ENCODE data around the gene ITPR2.

Gene ITPR2

DNA sequence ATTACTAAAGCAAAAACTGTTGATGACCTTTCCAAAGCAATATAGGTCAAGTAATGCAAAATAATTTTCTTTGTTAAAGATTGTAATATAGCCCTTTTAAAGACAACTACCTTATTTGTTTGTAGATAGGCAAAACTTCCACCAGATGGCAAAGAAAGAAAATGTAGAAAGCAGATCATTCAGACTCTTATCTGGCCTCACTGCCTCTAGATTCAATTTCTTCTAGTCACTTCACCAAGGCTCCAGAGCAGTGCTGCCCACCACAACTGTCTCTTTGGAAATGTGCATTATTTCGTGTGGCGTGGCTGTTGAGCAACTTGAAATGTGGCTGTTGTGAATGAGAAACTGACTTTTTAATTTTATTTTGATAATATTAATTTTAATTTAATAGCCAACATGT is 127.1 kb downstream of the ITPR2 start:
- DNase-seq (ENCODE audit: low read depth) = no peak
- TF ChIP-seq, protein P1, sequence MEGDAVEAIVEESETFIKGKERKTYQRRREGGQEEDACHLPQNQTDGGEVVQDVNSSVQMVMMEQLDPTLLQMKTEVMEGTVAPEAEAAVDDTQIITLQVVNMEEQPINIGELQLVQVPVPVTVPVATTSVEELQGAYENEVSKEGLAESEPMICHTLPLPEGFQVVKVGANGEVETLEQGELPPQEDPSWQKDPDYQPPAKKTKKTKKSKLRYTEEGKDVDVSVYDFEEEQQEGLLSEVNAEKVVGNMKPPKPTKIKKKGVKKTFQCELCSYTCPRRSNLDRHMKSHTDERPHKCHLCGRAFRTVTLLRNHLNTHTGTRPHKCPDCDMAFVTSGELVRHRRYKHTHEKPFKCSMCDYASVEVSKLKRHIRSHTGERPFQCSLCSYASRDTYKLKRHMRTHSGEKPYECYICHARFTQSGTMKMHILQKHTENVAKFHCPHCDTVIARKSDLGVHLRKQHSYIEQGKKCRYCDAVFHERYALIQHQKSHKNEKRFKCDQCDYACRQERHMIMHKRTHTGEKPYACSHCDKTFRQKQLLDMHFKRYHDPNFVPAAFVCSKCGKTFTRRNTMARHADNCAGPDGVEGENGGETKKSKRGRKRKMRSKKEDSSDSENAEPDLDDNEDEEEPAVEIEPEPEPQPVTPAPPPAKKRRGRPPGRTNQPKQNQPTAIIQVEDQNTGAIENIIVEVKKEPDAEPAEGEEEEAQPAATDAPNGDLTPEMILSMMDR (conservative IDR thresholded peaks at IDR 0.05; ENCODE audit: low read depth, low read length) = no peak

DNA sequence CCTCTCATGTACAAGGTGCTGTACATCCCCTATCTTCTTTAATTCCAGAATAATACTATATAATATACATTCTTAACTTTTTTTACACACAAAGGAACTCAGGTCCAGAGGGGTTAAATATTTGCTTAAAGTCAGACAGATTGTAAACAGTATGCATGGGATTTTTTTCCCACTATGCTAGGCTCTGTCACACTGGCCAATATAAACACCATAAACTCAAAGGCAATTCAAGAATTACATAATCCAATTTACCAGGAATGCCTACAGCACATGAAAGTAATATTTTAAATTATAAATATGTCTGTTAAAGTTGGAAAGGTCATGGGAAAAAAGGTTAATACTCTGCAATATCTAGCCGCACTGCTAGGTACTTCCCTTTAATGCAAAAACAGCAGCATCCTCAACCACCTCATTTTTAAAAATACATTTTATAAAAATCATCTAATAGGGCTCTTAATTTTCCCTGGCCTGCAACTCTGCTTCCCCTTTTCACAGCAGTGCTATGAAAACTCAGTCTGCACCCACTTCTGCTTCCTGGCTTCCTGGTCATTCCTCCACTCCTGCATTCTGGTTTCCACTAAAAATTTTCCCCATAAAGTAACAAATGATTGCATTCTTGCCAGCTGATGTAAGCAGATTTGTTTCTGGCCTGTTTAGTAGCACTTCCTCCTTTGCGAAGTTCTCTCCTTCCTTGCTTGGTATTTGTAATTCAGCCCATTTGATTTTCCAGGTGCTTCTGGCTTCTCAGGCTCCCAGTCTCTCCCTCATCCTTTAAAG is 128.1 kb downstream of the ITPR2 start:
- TF ChIP-seq, protein P1 (conservative IDR thresholded peaks at IDR 0.05; ENCODE audit: low read depth, low read length) = no peak
- DNase-seq (ENCODE audit: low read depth) = peak; percentile 52
- no peak overlapping the region for H3K4me3 ChIP-seq (ENCODE audit: low read length)

More for the DNA sequence above, 127.1 kb downstream of the ITPR2 start:
- H3K4me3 ChIP-seq (ENCODE audit: low read length) = no peak overlapping the region

DNA sequence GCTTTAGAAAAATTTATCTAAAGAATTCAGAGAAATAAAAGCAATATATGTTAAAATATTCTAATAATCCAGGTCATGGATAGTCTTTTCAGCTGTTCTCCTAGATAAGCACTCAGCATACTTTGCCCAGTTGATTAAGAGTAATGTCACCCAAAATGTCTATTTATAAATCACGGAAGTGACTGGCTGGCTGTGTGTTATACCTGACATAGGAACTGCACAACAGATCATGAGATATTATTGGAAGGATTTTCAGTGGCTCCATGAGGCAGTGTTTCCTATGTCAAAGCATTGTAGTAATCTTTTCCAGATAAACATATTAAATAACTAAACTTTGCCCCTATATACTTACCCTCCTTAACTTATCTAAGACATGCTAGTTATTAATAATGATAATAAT is 128.8 kb downstream of the ITPR2 start:
- TF ChIP-seq, protein P1 (conservative IDR thresholded peaks at IDR 0.05; ENCODE audit: low read depth, low read length) = no peak
- H3K4me3 ChIP-seq (ENCODE audit: low read length) = no peak overlapping the region
- no peak for DNase-seq (ENCODE audit: low read depth)

DNA sequence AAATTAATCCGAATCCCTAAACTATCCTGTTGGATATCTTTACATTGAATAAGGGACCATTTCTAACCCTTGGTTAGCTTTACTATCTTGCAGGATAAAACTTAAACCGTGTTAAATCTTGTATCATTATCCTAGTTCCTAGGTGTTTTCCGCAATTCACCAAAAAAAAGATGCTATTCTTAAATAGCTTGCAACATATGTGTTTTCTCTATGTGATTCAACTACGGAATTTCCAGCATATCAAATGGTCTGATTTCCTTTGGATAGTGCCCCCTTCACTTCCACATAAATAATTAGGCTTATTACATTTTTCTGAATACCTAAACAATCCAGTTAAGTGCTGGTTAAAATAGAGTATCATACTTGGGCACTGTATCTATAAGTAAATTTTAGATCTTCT is 130.3 kb downstream of the ITPR2 start:
- DNase-seq (ENCODE audit: low read depth) = no peak
- TF ChIP-seq, protein P1 (conservative IDR thresholded peaks at IDR 0.05; ENCODE audit: low read depth, low read length) = no peak
- no peak overlapping the region for H3K4me3 ChIP-seq (ENCODE audit: low read length)

DNA sequence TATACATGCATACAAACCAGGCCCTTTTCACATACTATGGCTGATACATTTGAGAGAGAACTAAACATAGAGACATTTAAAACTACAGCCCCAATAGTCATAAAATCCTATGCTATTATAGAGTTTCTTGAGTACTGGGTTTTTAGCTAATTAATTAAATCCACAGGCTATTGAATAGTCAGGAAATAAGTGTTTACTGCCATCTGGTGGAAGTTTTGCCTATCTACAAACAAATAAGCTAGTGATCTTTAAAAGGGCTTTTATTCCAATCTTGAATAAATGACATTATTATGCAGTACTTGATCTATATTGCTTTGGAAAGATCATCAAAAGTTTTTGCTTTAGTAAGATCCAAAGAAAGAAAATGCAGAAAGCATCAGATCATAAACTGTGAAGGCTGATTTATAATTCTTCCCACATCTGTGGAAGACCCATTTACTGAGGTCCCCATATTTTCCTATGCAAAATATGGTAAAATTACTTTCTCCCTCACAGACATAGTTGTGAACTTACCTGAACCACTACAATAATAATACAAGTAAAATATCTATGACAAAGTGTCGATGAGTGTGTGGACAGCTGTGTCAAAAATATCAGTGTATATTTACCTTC is 131.3 kb downstream of the ITPR2 start:
- no peak overlapping the region for H3K4me3 ChIP-seq (ENCODE audit: low read length)
- TF ChIP-seq, protein P1 (conservative IDR thresholded peaks at IDR 0.05; ENCODE audit: low read depth, low read length) = peak; percentile 48
- no peak for DNase-seq (ENCODE audit: low read depth)

DNA sequence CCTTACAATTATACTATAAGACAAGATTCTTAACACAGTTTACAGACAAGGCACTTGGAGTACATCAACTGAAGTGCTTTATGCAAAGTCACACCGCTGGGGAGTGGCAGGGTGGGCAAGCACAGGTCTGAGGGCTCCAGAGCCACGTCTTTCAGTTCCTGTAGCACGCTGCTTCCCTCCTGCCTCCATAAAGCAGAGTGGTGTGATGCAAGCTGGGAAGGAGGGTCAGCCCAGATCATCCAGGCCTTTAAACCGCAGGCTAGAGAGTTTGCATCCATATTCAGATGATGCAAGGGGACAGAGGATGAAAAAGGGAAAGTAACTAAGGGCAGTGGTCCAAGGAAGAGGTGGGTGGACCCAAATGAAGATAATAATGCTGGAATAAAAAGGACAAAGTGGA is 132.6 kb downstream of the ITPR2 start:
- no peak overlapping the region for H3K4me3 ChIP-seq (ENCODE audit: low read length)
- DNase-seq (ENCODE audit: low read depth) = no peak
- TF ChIP-seq, protein P1 (conservative IDR thresholded peaks at IDR 0.05; ENCODE audit: low read depth, low read length) = no peak

DNA sequence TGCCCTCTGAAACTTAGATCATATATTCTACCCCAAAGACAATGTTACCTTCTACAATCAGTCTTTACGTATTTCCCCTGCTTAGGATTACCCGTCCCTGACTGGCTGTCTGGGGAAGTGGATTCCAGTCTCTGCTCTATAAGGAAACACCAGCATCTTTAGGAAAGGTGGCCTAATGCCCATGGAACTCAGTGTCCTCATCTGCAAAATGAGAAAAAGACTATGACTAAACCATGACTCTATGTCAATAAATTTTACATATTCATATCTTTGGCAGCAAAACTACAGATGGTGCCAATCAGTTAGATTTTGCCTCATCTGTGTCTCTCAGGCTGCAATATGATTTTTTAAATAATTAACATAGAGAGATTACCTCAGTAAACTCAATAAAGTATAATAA is 133.8 kb downstream of the ITPR2 start:
- DNase-seq (ENCODE audit: low read depth) = no peak
- no peak overlapping the region for H3K4me3 ChIP-seq (ENCODE audit: low read length)
- TF ChIP-seq, protein P1 (conservative IDR thresholded peaks at IDR 0.05; ENCODE audit: low read depth, low read length) = no peak

Data from retinal pigment epithelial cell (primary cell).